Activated T-cell treated with anti-CD3 and anti-CD28 coated beads for 4 hours (primary cell): Measurements from ENCODE around the gene TRIP10.
"Not testable (repeated sequence)": the region's sequence is repeated elsewhere in the genome, so short reads cannot be mapped to it uniquely, and the experiment has no call there.

ENCODE experiments used
- DNase-seq: peaks from one replicate; pipeline ENCODE4 v3.0.0-alpha.2; 2020

TRIP10 gene

GRCh38 chr19:6744381-6745301 is 5.2 kb downstream of the TRIP10 start:
- no peak for DNase-seq

- no peak for DNase-seq
These were observed 6.5 kb downstream of the TRIP10 start for GRCh38 chr19:6745965-6746364.

- not testable (repeated sequence) for DNase-seq
These were observed 9.1 kb downstream of the TRIP10 start for GRCh38 chr19:6748543-6748942.

GRCh38 chr19:6750062-6750461 is 10.6 kb downstream of the TRIP10 start:
- no peak for DNase-seq

GRCh38 chr19:6751189-6751588 is 11.7 kb downstream of the TRIP10 start:
- DNase-seq, result no peak

- no peak for DNase-seq
These were observed 13.0 kb downstream of the TRIP10 start for GRCh38 chr19:6752256-6753177.

- peak; percentile 73 for DNase-seq
These were observed 13.9 kb downstream of the TRIP10 start for GRCh38 chr19:6753178-6754031.

- DNase-seq, result no peak
These were observed 14.7 kb downstream of the TRIP10 start for GRCh38 chr19:6754136-6754535.

GRCh38 chr19:6754653-6755463 is 15.4 kb downstream of the TRIP10 start:
- no peak for DNase-seq

GRCh38 chr19:6760606-6761005 is 21.1 kb downstream of the TRIP10 start:
- no peak for DNase-seq

- DNase-seq, result no peak
These were observed 21.7 kb downstream of the TRIP10 start for GRCh38 chr19:6761053-6761676.

- DNase-seq, result not testable (repeated sequence)
These were observed 22.8 kb downstream of the TRIP10 start for GRCh38 chr19:6762253-6762797.

- no peak for DNase-seq
These were observed 26.4 kb downstream of the TRIP10 start for GRCh38 chr19:6765738-6766356.

- no peak for DNase-seq
These were observed 27.0 kb downstream of the TRIP10 start for GRCh38 chr19:6766357-6767080.

GRCh38 chr19:6767081-6767356 is 27.5 kb downstream of the TRIP10 start:
- DNase-seq, result no peak

- DNase-seq, result peak; percentile 96
These were observed 28.1 kb downstream of the TRIP10 start, which contains the start of gene SH2D3A for GRCh38 chr19:6767357-6768235. SH2D3A (minus strand) TSS chr19:6767435; CDS start chr19:6763748, 3,687 bp downstream.

GRCh38 chr19:6768236-6768785 is 28.8 kb downstream of the TRIP10 start:
- DNase-seq, result no peak

- no peak for DNase-seq
These were observed 29.6 kb downstream of the TRIP10 start for GRCh38 chr19:6769006-6769619.
